Psoas muscle (tissue), 8 donors: ENCODE results near the gene LRRC52. TPM values are rescaled to one million over a fixed set of nuclear protein-coding genes. Genes with fewer than 3 reads are reported as not detected.
A peak's percentile ranks its signal among the peaks of the same experiment; 100 is the strongest.

ENCODE experiments used
- ATAC-seq, 4 donors: fragments of 200-7000 bp; cut with Tn5 transposase; one replicate each; pipeline ENCODE4 v1.9.1; 2020; ENCODE audit warnings: moderate library complexity in 3 of 4, mild to moderate bottlenecking in 2 of 4
- DNase-seq, 2 donors: peaks; one replicate each; pipeline ENCODE4 v3.0.0-alpha.2; 2020
- H3K27ac ChIP-seq: fragments of 200-600 bp; one replicate; pipeline ENCODE4 v1.8.0; 2022
- H3K27me3 ChIP-seq, 3 donors: fragments of 200-600 bp in 1 of 3; one replicate each; pipeline versions ENCODE4 v1.6.1 to v1.8.0; 2013 to 2022; ENCODE audit warnings: low read length in 2 of 3, mild to moderate bottlenecking in 2 of 3, moderate library complexity in 1 of 3; ENCODE audit not compliant: insufficient read depth in 3 of 3
- H3K36me3 ChIP-seq, 2 donors: fragments of 200-600 bp in 1 of 2; one replicate each; pipeline versions ENCODE4 v1.6.1 to v1.8.0; 2013 to 2022; ENCODE audit warnings: low read depth in 1 of 2, mild to moderate bottlenecking in 1 of 2, moderate library complexity in 1 of 2; ENCODE audit not compliant: insufficient read depth in 1 of 2
- H3K4me1 ChIP-seq: fragments of 200-600 bp; one replicate; pipeline ENCODE4 v1.8.0; 2022
- H3K4me3 ChIP-seq: fragments of 200-600 bp; one replicate; pipeline ENCODE4 v1.8.0; 2022; ENCODE audit warnings: mild to moderate bottlenecking
- H3K9me3 ChIP-seq: fragments of 200-600 bp; one replicate; pipeline ENCODE4 v1.8.0; 2022
- CTCF ChIP-seq: fragments of 200-600 bp; IDR thresholded peaks from one replicate; pipeline ENCODE4 v1.8.0; 2022; ENCODE audit warnings: antibody characterized with exemption
- WGBS, 3 donors: extraction: QIAGEN DNeasy Blood & Tissue Kit; methylation state at CpG; one replicate each; pipeline versions ENCODE4 v1.1.6 to v1.1.7; 2013; 5-methylcytosine and 5-hydroxymethylcytosine counted together
- intact Hi-C, 2 donors: fragments of 100-400 bp; cut with DNase I; formaldehyde crosslinking; loops; one replicate each; pipeline versions ENCODE4 v1.11.0 to v1.14.2; 2022
- polyA plus RNA-seq, 3 donors: library from polyadenylated mRNA; stranded (reverse); fragments of 200-250 nt; gene quantifications; one replicate each; pipeline ENCODE4 v1.2.3, GENCODE V29; 2013
- total RNA-seq, 4 donors: library from RNA; stranded (reverse); fragmentation: NEBNext Ultra II Directional in 2 of 4; extraction: Animal tissue kit (Norgen Biotek cat#: 25700) in 2 of 4; gene quantifications; one replicate each; pipeline versions ENCODE4 v1.2.1 to v1.2.4, GENCODE V29; 2021 to 2023
- donor health status: healthy with polysubstance abuse.
- donor health status: DM: no; HTN: no; CAD: no; lungs with moderate emphysema.
- donor health status: Bipolar disorder and iron deficiency.
- donor health status: healthy.
- donor health status: DM: yes; HTN: yes; CAD: no.
- donor health status: DM: no; HTN: no; CAD: no.
- donor health status: DM: no; HTN: no; CAD: no.
- donor health status: DM: yes; HTN: yes; CAD: no.

The LRRC52 gene
- total and polyA plus RNA-seq, 7 donors, result 0.08 to 1.2 (median 0.08) TPM; not detected in 4

DNA sequence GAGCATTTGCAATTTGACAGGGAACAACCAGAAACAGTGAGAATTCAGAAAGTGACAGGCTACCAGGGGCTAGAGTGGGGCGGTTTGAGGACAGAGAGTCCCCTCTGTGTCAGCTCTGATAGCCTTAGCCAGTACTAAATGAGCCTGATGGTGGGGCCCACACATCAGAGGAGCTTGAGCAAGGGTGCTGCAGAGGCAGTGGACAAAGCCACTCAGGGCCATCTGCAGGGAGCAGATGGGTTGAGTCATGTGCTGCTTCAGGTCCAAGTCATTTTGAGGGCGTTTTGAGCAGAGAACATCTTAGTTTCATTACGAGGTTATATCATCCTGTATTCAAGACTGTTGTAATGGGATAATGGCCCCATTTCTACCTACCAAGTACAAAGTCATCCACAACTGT, 7.7 kb downstream of the LRRC52 start:
- no peak for TF ChIP-seq CTCF
- ATAC-seq, result peak in 3 of 4 donors; percentile 22 to 47 (median 30)
- no peak for DNase-seq
- no peak overlapping the region for H3K27ac ChIP-seq
- H3K9me3 ChIP-seq, result no peaks in the 10 kb centered on the region
- no peaks in the 10 kb centered on the region for H3K27me3 ChIP-seq
- WGBS, 3 donors, result 72 to 86% (median 73%) methylated on average over 3 of the region's 3 CpGs
- H3K36me3 ChIP-seq, result no peaks in the 10 kb centered on the region
- H3K4me3 ChIP-seq, result no peak overlapping the region
- intact Hi-C loops, result loop anchor here in 1 of 2 donors (5.0 kb wide), 1 partner anchor 36 kb away; no protein-coding TSS in a partner anchor
- no peaks in the 10 kb centered on the region for H3K4me1 ChIP-seq

GRCh38 chr1:165560883-165561656, 17.3 kb downstream of the LRRC52 start:
- ATAC-seq, result no peak

GRCh38 chr1:165562571-165562970, 18.8 kb downstream of the LRRC52 start:
- 92 to 94% (median 93%) methylated on average over 7 of the region's 7 CpGs for WGBS, 3 donors
- intact Hi-C loops, result no loop called here
- Histone ChIP-seq H3K9me3 (no peaks in the 10 kb centered on the region), H3K27me3 (peaks cover 0 to 1% (median 0%) of the 10 kb centered on the region in 3 donors), H3K36me3 (no peaks in the 10 kb centered on the region), H3K4me3 (no peak overlapping the region), H3K4me1 (no peaks in the 10 kb centered on the region), H3K27ac (no peak overlapping the region)
- no peak for TF ChIP-seq CTCF
- no peak for DNase-seq
- no peak for ATAC-seq

More at GRCh38 chr1:165560883-165561656, 17.3 kb downstream of the LRRC52 start:
- Histone ChIP-seq H3K4me1 (no peaks in the 10 kb centered on the region), H3K36me3 (no peaks in the 10 kb centered on the region), H3K27ac (no peak overlapping the region), H3K9me3 (no peaks in the 10 kb centered on the region), H3K27me3 (peaks cover 0 to 1% (median 0%) of the 10 kb centered on the region in 3 donors), H3K4me3 (no peak overlapping the region)
- intact Hi-C loops, result no loop called here
- no peak for DNase-seq
- no peak for TF ChIP-seq CTCF
- 44 to 46% (median 45%) methylated on average over 9 of the region's 9 CpGs for WGBS, 3 donors

DNA sequence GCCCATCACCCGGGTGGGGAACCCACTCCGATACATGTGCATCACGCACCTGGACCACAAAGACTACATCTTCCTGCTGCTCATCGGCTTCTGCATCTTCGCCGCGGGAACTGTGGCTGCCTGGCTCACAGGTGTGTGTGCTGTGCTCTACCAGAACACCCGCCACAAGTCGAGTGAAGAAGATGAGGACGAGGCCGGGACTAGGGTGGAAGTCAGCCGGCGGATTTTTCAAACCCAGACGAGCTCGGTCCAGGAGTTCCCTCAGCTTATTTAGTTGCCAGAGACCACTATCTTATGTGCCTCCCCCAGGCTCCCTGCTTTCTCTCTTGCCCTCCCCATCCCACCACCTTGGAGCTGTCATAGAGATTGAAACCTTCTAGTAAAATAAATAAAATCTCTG, 19.8 kb downstream of the LRRC52 start:
- ATAC-seq (no peak), DNase-seq (no peak)
- H3K36me3 ChIP-seq, result no peaks in the 10 kb centered on the region
- no peak for TF ChIP-seq CTCF
- 92 to 97% (median 96%) methylated on average over 15 of the region's 15 CpGs for WGBS, 3 donors
- no peak overlapping the region for H3K27ac ChIP-seq
- intact Hi-C loops, result no loop called here
- no peaks in the 10 kb centered on the region for H3K4me1 ChIP-seq
- H3K27me3 ChIP-seq, result peaks cover 0 to 1% (median 0%) of the 10 kb centered on the region in 3 donors
- H3K9me3 ChIP-seq, result no peaks in the 10 kb centered on the region
- no peak overlapping the region for H3K4me3 ChIP-seq
